Daoy (cell line): ENCODE measurements around the gene TMSB10. TPM values are rescaled to one million over a fixed set of nuclear protein-coding genes. Genes with fewer than 3 reads are reported as not detected.
"Not testable (repeated sequence)": the region's sequence is repeated elsewhere in the genome, so short reads cannot be mapped to it uniquely, and the experiment has no call there.

ENCODE experiments used
- DNase-seq: peaks from one replicate; pipeline ENCODE4 v3.0.0-alpha.2; 2015; ENCODE audit warnings: low read depth
- total RNA-seq: library from RNA; depleted of rRNA; stranded (reverse); fragments of >200 nt; shearing (Covaris generic); gene quantifications from 2 replicates; pipeline ENCODE4 v1.2.3, GENCODE V29; 2014; rRNA removed

Gene TMSB10
- 5,141 and 5,751 TPM in 2 replicates for total RNA-seq

GRCh38 chr2:84905181-84906107 is at the start of gene TMSB10:
TSS of gene TMSB10 (plus strand) at chr2:84905656.
- peak; percentile 89 for DNase-seq

- no peak for DNase-seq
These were observed 49.7 kb upstream of the TMSB10 start for GRCh38 chr2:84855731-84856130.

GRCh38 chr2:84856787-84857186 is 48.7 kb upstream of the TMSB10 start:
- DNase-seq = no peak

GRCh38 chr2:84857566-84857965 is 47.9 kb upstream of the TMSB10 start:
- no peak for DNase-seq

- no peak for DNase-seq
These were observed 47.3 kb upstream of the TMSB10 start for GRCh38 chr2:84858123-84858522.

GRCh38 chr2:84858937-84859336 is 46.5 kb upstream of the TMSB10 start:
- no peak for DNase-seq

GRCh38 chr2:84861539-84861938 is 43.9 kb upstream of the TMSB10 start:
- DNase-seq = no peak

- no peak for DNase-seq
These were observed 43.5 kb upstream of the TMSB10 start for GRCh38 chr2:84862006-84862405.

- no peak for DNase-seq
These were observed 40.2 kb upstream of the TMSB10 start for GRCh38 chr2:84865181-84865783.

- DNase-seq = no peak
These were observed 39.3 kb upstream of the TMSB10 start for GRCh38 chr2:84866122-84866521.

- not testable (repeated sequence) for DNase-seq
These were observed 37.1 kb upstream of the TMSB10 start for GRCh38 chr2:84868327-84868726.

GRCh38 chr2:84870306-84870705 is 35.1 kb upstream of the TMSB10 start:
- DNase-seq = no peak

GRCh38 chr2:84872691-84873090 is 32.8 kb upstream of the TMSB10 start:
- not testable (repeated sequence) for DNase-seq

- DNase-seq = no peak
These were observed 32.1 kb upstream of the TMSB10 start for GRCh38 chr2:84873350-84873749.

GRCh38 chr2:84874381-84875212 is 30.9 kb upstream of the TMSB10 start:
- DNase-seq = no peak

- no peak for DNase-seq
These were observed 30.3 kb upstream of the TMSB10 start for GRCh38 chr2:84875213-84875560.

- DNase-seq = not testable (repeated sequence)
These were observed 29.8 kb upstream of the TMSB10 start for GRCh38 chr2:84875619-84876018.

- no peak for DNase-seq
These were observed 29.1 kb upstream of the TMSB10 start for GRCh38 chr2:84876369-84876768.

GRCh38 chr2:84878459-84878858 is 27.0 kb upstream of the TMSB10 start:
- no peak for DNase-seq

GRCh38 chr2:84878896-84879583 is 26.4 kb upstream of the TMSB10 start:
- no peak for DNase-seq

GRCh38 chr2:84879584-84880394 is 25.7 kb upstream of the TMSB10 start:
- DNase-seq = no peak
